Omental fat pad (tissue), 4 donors: ENCODE data around the gene SLC26A9. TPM values are rescaled to one million over a fixed set of nuclear protein-coding genes. Genes with fewer than 3 reads are reported as not detected.
A peak's percentile ranks its signal among the peaks of the same experiment; 100 is the strongest.

Experiments
- ATAC-seq: fragments of 150-250 bp; one replicate; pipeline ENCODE4 v1.9.1; 2016; ENCODE audit warnings: mild to moderate bottlenecking, moderate library complexity; ENCODE audit not compliant: low FRiP score
- DNase-seq: peaks from one replicate; pipeline ENCODE4 v3.0.0-alpha.2; 2019; ENCODE audit warnings: low spot score
- CTCF ChIP-seq, 3 donors: fragments of 450-650 bp; IDR thresholded peaks; one replicate each; pipeline ENCODE4 v1.5.1; 2016 to 2017; ENCODE audit warnings: antibody characterized with exemption in 3 of 3, mild to moderate bottlenecking in 3 of 3, moderate library complexity in 2 of 3
- total RNA-seq, 4 donors: library from RNA; depleted of rRNA; stranded (reverse); fragments of >200 nt; gene quantifications; one replicate each; pipeline ENCODE4 v1.1.0, GENCODE V29; 2016

The SLC26A9 gene
- total RNA-seq, 4 donors from 2014 or later: 0.24 to 0.37 TPM; not detected in 2

DNA sequence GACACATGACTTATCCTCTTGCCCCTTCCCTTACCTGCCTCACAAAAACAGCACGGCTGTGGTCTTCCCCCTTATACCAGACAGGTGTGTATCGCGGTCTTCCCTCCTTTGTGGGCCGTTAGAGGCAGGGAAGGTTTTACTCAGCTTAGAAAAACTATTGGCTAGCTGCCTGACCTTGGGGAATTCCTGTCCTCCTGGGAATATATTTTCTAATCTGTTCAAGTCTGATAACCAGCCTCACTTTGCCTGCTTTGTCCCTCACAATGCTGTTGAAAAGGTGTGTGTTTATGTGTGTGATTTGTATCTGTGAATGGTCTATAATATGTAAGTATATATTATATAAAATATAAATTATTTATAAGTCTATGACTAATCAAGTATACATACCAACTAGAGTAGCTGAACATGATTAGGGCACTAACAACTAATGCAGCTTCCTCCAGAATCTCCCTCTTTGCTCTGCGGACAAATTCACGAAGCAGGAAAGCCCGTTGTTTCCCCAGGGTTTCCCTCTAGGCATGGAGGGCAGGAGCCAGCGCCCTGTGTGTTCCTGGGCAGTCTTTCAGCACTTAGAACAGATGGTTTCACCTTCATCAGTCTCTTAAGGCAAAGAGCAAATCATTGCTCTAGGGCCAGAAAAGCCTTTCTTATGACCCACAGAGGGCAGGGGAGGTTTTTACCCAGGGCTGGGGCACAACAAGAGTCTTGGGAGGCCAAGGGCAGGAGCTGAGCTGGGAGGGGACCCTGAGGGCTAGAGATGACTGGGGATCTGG, 25.6 kb downstream of the SLC26A9 start:
- DNase-seq (no peak), ATAC-seq (no peak)
- TF ChIP-seq CTCF (IDR thresholded peaks at IDR 0.05): no peak

DNA sequence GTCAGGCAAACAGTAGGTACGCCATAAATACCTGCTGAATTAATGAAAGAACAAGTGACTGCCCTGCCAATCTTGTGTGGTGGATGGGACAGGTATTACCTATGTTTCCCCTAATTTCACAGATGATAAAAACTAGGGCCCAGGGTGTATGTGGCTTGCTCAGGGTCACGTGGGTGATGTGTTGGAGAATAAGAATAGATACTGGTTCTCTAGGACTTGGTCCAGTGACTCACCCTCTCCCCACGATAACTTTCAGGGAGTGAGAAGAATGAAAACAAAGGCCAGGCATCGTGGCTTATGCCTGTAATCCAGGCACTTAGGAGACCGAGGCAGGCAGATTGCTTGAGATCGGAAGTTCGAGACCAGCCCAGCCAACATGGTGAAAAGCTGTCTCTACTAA, 26.7 kb downstream of the SLC26A9 start:
- TF ChIP-seq CTCF (IDR thresholded peaks at IDR 0.05): no peak
- ATAC-seq (no peak), DNase-seq (no peak)

GRCh38 chr1:205915354-205915990, 27.8 kb downstream of the SLC26A9 start:
- no peak for ATAC-seq
- no peak for TF ChIP-seq CTCF (IDR thresholded peaks at IDR 0.05)
- no peak for DNase-seq

DNA sequence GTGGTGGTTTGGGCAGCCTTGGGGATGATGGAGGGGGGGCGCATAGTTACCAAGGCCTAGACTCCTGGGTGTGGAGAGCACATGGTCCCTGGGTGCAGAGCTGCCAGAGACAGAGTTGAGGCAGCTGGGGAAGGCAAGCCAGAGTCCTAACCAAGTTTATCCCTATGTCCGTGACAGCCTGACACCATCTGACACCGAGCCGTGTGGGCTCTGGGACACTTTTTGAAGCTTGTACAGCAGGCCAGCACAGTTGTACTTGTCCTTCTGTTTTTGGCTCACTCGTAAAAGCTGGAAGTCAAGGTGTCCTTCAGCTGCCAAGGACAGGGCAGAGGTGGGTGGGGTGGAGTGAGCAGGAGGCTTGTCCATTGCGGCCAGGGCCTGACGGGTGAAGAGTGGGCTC, 28.5 kb downstream of the SLC26A9 start:
- DNase-seq (no peak), ATAC-seq (no peak)
- TF ChIP-seq CTCF (IDR thresholded peaks at IDR 0.05): no peak

GRCh38 chr1:205914155-205914507, 29.1 kb downstream of the SLC26A9 start:
- ATAC-seq: no peak
- TF ChIP-seq CTCF (IDR thresholded peaks at IDR 0.05): no peak
- DNase-seq: no peak

GRCh38 chr1:205913451-205914154, 29.7 kb downstream of the SLC26A9 start:
- ATAC-seq (peak; percentile 72), DNase-seq (no peak)
- no peak for TF ChIP-seq CTCF (IDR thresholded peaks at IDR 0.05)
